GM12873 (cell line): ENCODE measurements around the gene TNN.

Experiments
- TF ChIP-seq, protein P1 (sequence below): IDR thresholded peaks from 2 replicates; pipeline ENCODE4 v1.5.1; 2012; ENCODE audit warnings: low read depth, mild to moderate bottlenecking, moderate library complexity, low read length, control low read depth; ENCODE audit not compliant: insufficient read depth; ENCODE audit errors: missing control alignments

Gene TNN

DNA sequence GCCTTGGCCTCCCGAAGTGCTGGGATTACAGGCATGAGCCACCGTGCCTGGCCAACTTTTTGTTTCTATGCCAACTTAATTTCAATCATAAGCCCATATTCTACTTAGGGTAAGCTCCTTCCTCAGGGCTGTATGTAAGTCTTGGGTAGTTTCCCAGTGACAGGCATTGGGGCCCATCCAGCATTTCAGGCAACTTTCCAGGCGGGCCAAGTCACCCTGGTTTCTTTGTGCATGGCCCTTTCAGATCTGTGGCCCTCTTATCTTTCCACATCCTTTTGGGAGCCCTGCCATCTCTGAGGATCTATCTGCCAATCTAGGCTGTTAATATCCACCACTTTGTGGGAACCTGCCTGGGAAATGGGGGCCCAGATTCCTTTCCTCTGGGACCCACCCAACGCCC is 58.7 kb downstream of the TNN start:
- TF ChIP-seq, protein P1, sequence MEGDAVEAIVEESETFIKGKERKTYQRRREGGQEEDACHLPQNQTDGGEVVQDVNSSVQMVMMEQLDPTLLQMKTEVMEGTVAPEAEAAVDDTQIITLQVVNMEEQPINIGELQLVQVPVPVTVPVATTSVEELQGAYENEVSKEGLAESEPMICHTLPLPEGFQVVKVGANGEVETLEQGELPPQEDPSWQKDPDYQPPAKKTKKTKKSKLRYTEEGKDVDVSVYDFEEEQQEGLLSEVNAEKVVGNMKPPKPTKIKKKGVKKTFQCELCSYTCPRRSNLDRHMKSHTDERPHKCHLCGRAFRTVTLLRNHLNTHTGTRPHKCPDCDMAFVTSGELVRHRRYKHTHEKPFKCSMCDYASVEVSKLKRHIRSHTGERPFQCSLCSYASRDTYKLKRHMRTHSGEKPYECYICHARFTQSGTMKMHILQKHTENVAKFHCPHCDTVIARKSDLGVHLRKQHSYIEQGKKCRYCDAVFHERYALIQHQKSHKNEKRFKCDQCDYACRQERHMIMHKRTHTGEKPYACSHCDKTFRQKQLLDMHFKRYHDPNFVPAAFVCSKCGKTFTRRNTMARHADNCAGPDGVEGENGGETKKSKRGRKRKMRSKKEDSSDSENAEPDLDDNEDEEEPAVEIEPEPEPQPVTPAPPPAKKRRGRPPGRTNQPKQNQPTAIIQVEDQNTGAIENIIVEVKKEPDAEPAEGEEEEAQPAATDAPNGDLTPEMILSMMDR = no peak

DNA sequence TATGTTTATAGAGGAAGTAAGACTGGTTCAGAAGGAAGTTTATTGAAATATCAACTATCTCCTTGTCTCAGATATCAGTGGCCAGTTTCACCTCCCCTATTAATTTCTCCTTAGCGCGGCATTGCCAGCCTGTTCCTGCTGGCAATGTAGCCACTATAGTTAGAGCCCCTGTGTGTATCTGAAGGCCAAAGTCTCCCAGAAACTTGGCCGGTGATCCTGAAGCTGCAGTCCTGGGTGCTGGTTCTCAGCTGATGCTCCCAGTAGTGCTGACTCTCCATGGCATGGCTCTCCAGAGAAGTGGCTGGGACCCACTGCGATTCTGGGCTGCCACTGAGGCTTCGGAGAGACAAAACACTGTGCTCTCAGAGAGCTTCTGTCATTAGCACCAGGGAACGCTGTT is 59.9 kb downstream of the TNN start:
- TF ChIP-seq, protein P1 = no peak

DNA sequence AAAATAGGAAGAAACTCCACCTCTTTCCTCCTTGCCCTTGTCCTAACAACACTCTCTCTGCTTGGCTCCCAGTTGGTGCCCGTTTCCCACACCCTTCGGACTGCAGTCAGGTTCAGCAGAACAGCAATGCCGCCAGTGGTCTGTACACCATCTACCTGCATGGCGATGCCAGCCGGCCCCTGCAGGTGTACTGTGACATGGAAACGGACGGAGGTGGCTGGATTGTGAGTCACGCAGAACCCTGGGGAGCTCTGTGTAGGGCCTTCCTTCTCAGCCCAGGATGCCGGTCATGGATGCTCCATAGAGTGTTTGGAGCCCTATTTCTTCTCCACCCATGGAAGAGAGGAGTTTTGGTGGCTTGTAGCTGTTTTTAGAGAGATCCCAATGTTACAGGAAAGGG is 60.9 kb downstream of the TNN start:
- TF ChIP-seq, protein P1 = no peak

DNA sequence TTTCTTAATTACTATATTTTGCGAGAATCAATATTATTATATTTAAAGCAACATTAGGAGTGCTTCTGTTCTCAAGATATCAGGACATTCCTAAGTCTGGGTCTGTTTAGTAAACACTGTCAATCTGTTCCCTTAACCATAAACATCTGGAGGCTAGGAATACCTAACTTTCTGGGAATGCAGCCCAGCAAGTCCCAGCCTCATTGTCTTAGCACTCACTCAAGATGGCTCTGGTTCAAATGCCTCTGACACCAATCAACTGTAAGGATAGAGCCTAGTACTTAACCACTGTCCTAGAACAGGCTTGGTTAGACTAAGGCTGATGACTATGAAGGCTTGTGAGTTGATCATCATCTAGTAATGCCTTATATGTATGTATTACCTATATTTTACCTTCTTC is 61.5 kb downstream of the TNN start:
- TF ChIP-seq, protein P1 = no peak

DNA sequence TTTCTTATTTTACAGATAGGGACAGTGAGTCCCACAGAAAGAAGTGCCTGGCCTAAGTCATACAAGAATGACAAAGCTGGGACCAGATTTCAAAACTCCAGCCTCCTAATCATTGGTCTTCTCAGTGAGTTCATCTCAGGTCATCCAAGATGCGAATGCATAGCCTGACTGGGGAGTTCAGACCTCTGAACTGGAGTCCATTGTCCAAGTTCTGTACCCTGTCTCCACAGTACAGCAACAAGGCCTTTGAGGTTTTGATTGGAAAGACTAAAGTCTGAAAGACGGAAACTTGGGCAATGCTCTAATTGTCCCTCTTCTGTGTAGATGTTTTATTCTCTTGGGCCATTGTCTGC is 62.0 kb downstream of the TNN start:
- TF ChIP-seq, protein P1 = no peak

DNA sequence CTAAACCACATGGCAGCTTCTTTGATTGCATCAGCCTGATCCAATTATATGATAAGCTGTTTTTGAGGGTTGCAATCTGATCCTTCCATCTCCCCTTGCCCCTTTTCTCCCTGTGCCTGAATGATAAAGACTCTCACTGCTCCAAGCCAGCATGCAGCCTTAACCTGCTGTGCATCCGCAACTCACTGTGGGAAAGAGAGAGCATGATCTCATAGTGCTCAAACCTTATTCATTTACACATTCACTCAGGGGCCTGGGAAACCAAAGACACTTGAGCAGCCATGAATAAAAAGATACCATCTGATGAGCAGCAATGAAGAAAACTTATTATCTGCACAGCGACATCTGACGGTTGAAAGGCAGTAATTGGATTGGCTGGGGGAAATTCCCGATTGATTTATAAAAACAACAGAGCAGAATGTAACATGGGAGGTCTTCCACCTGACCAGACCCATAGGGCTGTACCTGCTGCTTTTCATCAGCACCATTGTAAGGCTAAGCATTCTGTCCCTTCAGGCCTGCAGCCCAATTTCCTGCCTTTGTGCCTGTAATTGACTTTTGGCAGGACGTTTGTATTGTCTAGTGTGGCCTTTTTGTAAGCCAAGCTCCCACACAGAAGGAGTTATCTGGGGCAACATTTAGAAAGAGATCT is 62.5 kb downstream of the TNN start:
- TF ChIP-seq, protein P1 = no peak

DNA sequence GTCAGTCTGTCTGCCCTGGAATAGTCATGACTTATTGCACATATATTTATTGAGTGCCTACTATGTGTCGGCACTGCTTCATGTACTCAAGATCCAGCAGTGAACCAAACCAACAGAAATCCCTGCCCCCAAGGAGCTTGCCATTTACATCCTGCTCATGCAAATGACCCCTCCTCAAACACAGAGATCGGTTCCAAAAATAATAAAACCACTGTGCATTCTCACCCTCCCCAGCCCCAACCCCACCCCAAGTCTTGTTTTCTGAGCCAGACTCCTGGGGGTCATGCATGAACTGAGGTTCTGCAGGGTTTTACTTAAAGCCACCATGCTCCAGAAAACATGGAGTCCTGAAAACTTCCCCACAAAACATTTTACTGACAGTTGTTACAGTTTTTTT is 63.0 kb downstream of the TNN start:
- TF ChIP-seq, protein P1 = no peak
